ENCODE measurements around the gene CD81. TPM values are rescaled to one million over a fixed set of nuclear protein-coding genes. Genes with fewer than 3 reads are reported as not detected.

CD81 gene
- total RNA-seq, 2 donors from 2014 or later: 433 to 528 TPM

GRCh38 chr11:2359557-2359956 lies 17.6 kb upstream of the CD81 start:
- DNase-seq (ENCODE audit: low spot score): no peak
- Histone ChIP-seq H3K4me1 (peaks cover 0 to 8% of the 10 kb centered on the region in 2 donors), H3K36me3 (no peaks in the 10 kb centered on the region), H3K9me3 (no peaks in the 10 kb centered on the region), H3K4me3 (no peak overlapping the region), H3K27ac (no peak overlapping the region), H3K27me3 (no peaks in the 10 kb centered on the region)
- TF ChIP-seq, protein P1, sequence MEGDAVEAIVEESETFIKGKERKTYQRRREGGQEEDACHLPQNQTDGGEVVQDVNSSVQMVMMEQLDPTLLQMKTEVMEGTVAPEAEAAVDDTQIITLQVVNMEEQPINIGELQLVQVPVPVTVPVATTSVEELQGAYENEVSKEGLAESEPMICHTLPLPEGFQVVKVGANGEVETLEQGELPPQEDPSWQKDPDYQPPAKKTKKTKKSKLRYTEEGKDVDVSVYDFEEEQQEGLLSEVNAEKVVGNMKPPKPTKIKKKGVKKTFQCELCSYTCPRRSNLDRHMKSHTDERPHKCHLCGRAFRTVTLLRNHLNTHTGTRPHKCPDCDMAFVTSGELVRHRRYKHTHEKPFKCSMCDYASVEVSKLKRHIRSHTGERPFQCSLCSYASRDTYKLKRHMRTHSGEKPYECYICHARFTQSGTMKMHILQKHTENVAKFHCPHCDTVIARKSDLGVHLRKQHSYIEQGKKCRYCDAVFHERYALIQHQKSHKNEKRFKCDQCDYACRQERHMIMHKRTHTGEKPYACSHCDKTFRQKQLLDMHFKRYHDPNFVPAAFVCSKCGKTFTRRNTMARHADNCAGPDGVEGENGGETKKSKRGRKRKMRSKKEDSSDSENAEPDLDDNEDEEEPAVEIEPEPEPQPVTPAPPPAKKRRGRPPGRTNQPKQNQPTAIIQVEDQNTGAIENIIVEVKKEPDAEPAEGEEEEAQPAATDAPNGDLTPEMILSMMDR (IDR thresholded peaks at IDR 0.05): no peak

- H3K4me3 ChIP-seq: no peak overlapping the region
- TF ChIP-seq, protein P1 (IDR thresholded peaks at IDR 0.05): no peak
- H3K36me3 ChIP-seq: no peaks in the 10 kb centered on the region
- H3K9me3 ChIP-seq: no peaks in the 10 kb centered on the region
- no peaks in the 10 kb centered on the region for H3K27me3 ChIP-seq
- H3K4me1 ChIP-seq: peaks cover 0 to 8% of the 10 kb centered on the region in 2 donors
- H3K27ac ChIP-seq: no peak overlapping the region
- no peak for DNase-seq (ENCODE audit: low spot score)
These were observed 16.9 kb upstream of the CD81 start for GRCh38 chr11:2360081-2360642.

- no peak overlapping the region for H3K4me3 ChIP-seq
- no peaks in the 10 kb centered on the region for H3K27me3 ChIP-seq
- DNase-seq (ENCODE audit: low spot score): no peak
- TF ChIP-seq, protein P1 (IDR thresholded peaks at IDR 0.05): no peak
- H3K4me1 ChIP-seq: peaks cover 0 to 16% of the 10 kb centered on the region in 2 donors
- no peaks in the 10 kb centered on the region for H3K36me3 ChIP-seq
- H3K27ac ChIP-seq: no peak overlapping the region
- H3K9me3 ChIP-seq: no peaks in the 10 kb centered on the region
These were observed 15.5 kb upstream of the CD81 start for GRCh38 chr11:2361565-2361964.

DNA sequence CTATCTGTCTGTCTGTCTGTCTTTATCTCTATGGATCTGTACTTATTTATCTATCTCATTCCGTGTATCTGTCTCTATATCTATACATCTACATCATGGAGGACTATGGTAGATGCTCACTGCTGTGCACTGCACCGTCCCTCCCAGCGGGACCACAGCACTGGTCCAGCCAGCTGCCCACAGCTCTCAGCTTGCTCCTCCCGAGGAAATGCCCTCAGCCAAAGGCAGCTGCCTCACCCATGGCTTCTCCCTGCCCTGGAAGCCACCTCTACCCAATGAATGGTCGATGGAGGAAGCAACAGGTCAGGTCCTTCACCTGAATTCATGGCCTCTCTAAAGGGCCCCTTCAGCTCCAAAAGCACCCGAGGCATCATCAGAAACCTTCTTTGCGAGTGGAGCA lies 14.7 kb upstream of the CD81 start:
- Histone ChIP-seq H3K27me3 (no peaks in the 10 kb centered on the region), H3K4me1 (peaks cover 0 to 25% of the 10 kb centered on the region in 2 donors), H3K9me3 (no peaks in the 10 kb centered on the region), H3K36me3 (no peaks in the 10 kb centered on the region), H3K4me3 (no peak overlapping the region), H3K27ac (no peak overlapping the region)
- TF ChIP-seq, protein P1 (IDR thresholded peaks at IDR 0.05): no peak
- DNase-seq (ENCODE audit: low spot score): no peak

- no peak overlapping the region for H3K4me3 ChIP-seq
- no peaks in the 10 kb centered on the region for H3K9me3 ChIP-seq
- no peak overlapping the region for H3K27ac ChIP-seq
- no peak for DNase-seq (ENCODE audit: low spot score)
- H3K27me3 ChIP-seq: no peaks in the 10 kb centered on the region
- peaks cover 0 to 32% of the 10 kb centered on the region in 2 donors for H3K4me1 ChIP-seq
- TF ChIP-seq, protein P1 (IDR thresholded peaks at IDR 0.05): no peak
- H3K36me3 ChIP-seq: no peaks in the 10 kb centered on the region
These were observed 14.0 kb upstream of the CD81 start for GRCh38 chr11:2363130-2363529.
